ENCODE results near the gene ACE. TPM values are rescaled to one million over a fixed set of nuclear protein-coding genes. Genes with fewer than 3 reads are reported as not detected.

Gene ACE
- total RNA-seq, 1 donor from 2014 or later, result 25.7 TPM

DNA sequence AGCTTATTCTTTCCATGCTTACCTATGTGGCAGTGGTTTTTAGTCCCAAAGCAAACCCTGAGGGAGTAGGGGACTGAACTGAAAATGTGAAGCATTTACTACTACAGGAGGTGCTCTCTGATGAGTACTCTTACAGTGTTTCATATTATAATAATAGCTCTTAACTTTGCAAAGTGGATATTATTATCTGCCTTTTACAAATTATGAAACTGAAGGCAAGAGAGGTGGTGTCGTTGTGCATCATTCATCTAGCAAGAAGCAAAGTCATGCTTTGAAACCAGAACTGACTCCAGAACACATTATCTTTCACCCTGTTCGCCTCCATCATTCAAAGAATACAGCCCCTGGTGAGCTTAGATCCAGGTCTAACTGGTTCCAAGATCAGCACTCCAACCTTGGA, 38.1 kb downstream of the ACE start:
- no peak for DNase-seq (ENCODE audit: low read depth in 2 of 2)

DNA sequence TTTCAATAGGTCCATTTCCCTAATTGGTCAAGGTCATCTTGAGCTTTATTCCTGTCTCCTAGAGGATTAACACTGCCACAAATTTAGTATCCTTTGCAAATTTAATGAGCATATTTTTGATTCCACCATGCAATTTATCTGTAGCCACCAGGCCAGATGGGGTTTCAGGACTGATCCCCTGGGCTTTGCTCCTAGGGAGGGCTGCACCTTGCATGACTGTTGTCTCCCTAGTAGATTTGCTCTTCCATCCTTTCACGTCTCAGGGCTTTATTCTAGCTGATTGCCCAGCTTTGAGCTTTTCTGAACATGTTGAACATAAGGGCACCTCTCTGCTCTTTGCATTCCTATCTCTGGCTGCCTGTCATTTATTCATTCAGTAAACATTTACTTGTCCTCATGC, 38.6 kb downstream of the ACE start:
- no peak for DNase-seq (ENCODE audit: low read depth in 2 of 2)

DNA sequence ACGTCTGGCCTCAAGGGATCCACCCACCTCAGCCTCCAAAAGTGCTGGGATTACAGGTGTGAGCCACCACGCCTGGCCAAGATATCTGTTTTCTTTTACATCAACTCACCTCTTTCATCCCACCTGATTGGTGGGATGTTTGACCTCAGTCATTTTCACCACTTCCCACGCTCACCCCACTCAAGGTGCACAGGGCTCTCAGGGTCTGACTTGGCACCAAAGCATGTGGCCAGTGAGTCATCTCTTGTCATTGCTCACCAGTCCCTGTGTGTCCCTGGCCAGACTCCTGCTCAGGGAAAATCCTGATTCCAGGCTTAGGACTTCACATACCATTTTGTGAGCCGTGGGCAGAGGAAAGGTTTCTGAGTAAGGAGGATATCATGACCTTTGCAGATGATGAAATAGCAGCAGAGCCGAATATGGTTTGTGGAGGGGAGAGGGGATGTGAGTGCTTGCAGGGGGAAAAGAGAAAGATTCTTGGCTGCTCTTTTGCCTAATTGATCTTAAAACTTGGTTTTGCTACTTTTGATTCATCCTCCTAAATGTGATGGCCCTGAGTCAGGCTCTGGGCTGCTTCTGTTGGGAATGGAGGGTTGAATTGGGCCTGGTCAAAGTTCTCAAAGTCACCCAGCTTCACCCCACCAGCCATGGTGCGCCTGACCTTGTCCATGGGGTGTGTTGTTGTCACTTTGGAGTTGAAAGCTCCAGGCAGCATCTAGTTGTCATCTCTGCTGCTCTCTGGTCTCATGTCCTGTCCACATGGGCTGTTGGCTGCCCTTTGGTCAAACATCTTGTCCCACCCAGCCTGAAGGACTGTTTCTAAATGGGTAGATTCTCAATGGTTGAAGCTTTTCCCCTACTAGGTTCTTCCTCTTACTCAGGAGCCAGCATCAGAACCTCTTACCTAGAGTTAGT, 40.3 kb downstream of the ACE start:
- DNase-seq (ENCODE audit: low read depth in 2 of 2), result peak in 1 of 2 donors; percentile 23

DNA sequence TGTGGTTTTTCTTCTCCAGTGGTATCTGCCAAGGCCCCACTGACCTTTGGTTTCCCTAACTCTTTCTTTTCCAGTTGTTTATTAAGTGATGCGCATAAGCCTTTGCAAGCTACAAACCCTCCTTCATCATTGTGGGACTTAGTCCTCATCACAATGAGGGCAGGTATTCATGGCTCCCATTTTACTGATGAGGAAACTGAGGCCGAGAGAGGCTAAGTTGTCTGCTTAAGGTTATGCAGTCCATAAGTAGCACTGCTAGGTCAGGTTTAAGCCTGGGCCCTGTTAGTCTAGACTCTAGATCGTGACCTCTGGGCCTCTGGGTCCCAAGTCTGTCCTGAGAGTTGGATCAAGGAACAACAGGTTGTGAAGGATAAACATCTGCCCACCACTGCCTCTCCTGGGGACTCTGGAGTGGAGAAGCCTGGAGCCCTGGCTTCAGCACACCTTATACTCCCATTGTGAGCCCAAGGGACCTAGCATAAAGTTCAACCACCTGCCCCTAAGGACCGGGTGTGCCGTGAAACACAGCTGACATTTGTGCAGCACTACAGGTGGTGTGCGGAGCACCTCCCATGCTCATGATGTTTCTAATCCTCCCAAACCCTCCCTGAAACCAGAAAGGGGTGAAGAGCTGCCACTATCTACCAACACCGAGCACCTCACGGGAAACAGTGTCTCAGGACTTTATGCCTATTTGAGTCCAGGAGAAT, 41.1 kb downstream of the ACE start:
- no peak for DNase-seq (ENCODE audit: low read depth in 2 of 2)

DNA sequence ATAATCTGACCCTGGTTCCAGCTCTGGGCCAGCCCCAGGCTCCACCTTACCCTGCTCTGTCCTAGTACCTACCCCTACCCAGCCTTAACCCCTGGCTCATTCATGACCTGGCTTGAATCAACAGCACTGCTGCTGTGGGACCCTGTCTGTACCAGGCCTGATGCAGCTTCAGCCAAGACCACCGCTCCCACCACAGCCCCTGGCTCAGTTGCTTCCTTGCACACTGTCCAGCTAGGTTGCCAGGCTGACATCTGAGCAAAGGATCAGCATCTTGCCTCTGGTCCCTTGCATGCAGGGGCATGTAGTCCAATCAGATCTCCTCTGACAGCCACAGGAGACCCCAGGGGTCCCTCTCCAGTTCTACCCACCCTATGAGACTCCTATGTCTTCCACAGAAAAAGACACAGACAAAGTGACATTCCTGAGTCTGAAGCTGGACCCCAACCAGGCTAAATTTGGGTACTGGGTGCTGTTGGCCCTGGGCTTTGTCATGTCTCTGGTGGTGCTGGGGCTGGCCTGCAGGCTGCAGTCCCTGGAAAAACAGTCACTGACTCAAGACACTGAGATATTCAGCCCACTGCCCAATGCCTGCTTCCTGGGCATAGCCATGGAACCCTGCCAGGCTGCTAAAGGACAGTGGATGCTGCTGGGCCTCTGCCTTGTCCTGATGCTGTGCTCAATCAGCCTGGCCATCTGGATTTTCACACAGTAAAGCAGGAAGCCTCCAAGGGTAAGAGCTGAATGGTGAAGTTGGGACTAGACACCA, 42.4 kb downstream of the ACE start:
- no peak for DNase-seq (ENCODE audit: low read depth in 2 of 2)

DNA sequence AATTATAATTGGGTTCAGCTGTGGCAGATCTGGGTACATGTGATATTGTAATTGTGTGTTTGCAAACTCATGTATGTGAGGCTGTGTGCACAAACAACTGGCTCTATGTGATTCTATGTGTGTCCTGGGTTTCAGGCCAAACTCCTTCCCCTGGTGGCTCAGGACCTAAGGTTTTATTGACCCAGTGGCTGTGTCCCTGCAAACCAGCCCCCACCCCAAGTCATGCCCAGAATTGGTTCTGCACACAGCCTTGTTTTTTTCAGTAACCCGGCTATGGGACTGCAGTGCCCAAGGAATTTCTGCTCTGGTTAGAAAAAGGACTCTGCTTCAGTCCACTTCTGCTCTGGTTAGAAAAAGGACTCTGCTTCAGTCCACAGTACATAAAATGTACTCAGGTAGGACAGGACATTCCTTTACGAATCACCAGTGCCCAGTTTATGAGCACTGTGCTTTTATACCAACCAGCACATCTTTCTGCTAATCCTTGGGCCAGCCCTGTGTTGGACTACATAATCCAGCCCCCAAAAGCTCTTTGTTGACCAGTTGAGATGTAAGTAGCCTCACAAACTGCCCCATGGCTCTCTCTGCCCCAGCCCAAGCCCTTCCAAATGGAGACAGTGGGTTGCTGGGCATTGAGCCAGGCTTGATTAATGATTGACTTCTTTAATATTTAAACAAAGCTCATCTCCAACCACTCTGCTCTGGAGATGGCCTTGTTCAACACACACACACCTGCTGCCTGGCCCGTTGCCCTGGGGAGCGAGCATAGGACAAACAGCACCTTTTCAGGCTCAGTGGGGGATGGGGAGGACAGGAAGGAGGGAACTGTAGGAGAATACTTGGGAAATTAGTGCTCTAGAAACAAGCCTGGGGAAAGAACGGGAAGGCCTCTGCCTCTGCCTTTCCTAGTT, 43.4 kb downstream of the ACE start:
- DNase-seq (ENCODE audit: low read depth in 2 of 2), result no peak

DNA sequence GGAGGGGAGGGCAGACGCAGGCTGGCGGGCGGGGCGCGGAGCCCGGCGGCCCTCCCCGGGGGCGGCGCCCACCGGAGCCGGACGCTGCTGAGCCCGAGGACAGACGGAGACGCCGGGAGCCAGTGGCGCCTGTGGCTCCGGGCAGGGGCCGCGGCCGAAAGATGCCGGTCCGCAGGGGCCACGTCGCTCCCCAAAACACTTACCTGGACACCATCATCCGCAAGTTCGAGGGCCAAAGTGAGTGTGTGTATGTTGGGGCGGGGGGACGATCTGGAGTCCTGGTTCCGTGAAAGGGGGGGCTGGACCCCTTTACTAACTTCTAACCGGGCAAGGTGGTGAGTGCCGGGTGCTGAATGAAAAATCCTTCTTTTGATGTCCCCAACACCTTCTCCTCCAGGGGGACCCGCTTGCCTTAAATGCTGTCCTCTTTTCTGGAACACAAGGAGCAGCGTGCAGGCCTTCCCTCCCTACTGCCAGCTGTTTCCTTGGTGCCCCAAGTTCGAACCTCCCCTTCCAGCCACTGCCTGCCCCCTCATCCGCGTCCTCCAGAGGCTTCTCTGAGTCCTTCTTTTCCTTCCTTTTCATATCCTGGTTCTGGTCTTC, 46.5 kb downstream of the ACE start, which contains the start of gene KCNH6:
TSS of gene KCNH6 (plus strand) at position 106 of the 603 bp plus-strand sequence. CDS start at position 162, 56 bp downstream.
- no peak for DNase-seq (ENCODE audit: low read depth in 2 of 2)

DNA sequence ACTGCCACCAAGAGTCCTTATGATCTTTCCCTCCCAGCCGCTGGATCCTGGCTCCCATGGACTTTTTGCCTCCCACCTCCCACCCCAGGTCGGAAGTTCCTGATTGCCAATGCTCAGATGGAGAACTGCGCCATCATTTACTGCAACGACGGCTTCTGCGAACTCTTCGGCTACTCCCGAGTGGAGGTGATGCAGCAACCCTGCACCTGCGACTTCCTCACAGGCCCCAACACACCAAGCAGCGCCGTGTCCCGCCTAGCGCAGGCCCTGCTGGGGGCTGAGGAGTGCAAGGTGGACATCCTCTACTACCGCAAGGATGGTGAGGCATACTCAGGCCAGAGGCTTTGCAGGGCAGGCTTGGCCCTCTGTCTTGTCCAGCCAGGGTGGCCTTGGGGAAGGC, 47.2 kb downstream of the ACE start:
- DNase-seq (ENCODE audit: low read depth in 2 of 2), result no peak

DNA sequence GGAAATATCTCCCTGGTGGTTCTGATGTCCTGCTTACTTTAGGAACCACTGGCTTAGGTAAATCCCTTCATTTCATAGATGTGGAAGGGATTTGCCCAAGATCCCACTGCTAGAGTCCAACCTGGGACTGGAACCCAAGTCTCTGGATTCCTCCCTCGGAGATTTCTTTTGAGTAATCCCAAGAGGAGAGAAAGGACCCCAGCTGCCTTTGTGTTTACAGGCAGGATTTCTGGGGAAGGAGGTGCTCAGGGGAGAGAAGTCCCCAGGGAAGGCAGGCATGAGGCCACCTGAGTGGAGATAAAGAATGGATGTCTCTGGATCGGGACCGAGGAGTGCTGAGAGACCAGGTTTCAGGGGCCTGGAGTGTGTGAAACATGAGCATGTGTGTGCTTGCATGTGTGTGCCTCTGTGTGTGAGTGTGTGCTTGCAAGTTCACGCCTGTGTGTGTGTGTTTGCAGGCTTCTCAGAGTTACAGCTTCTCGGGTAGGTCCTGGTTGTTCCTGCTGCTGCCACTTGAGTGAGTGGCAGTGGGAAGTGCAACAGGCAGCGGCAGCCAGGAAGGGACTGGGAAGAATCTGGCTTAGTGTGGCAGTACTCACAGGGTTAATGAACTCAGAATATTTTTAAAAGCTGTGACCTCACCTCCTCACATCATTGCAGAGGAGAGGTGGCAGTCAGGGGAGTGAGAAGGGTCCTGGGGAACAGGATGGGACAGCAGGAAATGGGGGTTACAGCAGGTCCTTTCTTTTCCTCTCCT, 48.5 kb downstream of the ACE start:
- DNase-seq (ENCODE audit: low read depth in 2 of 2), result no peak

DNA sequence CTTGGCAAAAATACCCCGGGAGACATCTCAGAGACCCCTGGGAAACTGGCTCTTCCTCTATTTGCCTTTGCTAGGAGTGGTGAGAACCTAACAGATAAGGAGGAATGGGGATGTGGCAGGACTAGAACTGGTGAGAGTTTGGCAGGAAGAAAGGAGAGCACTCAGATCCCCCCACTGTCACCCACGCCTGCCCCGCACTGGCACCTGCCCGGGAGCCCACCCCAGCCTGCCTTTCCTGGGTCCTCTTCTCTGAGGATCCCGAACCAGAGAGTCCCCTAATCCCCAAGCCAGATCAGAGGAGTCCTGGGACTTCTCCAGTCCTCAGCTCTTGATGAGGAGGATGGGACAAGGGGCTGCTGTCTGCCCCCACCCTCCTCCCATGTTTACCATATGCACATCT, 50.0 kb downstream of the ACE start:
- no peak for DNase-seq (ENCODE audit: low read depth in 2 of 2)

DNA sequence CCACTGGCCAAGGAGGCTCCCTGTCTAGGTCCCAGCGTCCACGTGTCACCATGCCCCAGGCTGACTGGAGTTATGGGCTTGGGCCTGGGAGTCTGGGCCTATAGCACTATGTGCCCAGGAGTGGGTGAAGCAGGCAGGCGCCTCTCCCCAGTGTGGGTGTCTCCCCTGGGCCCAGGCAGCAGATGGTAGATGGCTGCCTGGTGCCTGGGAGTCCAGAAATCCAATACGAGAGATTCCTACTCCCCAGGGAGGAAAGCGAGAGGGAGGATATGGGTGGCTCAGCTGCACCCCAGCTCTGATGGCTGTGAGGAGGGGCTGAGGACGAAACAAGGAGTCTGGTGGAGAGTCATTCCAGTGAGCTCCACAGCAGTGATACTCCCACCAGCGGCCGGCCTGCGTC, 51.3 kb downstream of the ACE start:
- DNase-seq (ENCODE audit: low read depth in 2 of 2), result no peak

DNA sequence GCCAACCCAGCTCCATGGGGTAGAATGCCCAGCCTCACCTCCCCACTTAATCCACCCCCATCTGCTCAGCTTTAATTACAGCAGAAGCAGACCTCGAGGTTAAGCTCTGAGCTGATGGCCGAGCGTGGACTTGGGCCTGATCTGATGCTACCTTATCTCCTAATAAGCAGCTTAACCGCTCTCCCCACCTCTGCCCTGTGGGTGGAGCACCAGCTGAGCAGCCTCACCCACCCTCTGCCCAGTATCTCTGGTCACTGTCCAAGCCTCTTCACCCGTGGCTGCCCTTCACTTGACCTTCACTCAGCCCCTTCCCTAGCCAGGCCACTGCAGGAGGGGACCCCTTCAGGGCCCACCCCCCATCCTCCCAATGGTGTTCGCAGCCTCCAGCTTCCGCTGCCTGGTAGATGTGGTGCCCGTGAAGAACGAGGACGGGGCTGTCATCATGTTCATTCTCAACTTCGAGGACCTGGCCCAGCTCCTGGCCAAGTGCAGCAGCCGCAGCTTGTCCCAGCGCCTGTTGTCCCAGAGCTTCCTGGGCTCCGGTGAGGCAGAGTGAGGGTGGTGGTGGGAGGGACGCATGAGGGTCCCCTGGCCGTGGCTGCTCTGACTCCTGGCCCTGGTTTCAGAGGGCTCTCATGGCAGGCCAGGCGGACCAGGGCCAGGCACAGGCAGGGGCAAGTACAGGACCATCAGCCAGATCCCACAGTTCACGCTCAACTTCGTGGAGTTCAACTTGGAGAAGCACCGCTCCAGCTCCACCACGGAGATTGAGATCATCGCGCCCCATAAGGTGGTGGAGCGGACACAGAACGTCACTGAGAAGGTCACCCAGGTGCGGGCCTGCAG, 53.1 kb downstream of the ACE start:
- no peak for DNase-seq (ENCODE audit: low read depth in 2 of 2)

DNA sequence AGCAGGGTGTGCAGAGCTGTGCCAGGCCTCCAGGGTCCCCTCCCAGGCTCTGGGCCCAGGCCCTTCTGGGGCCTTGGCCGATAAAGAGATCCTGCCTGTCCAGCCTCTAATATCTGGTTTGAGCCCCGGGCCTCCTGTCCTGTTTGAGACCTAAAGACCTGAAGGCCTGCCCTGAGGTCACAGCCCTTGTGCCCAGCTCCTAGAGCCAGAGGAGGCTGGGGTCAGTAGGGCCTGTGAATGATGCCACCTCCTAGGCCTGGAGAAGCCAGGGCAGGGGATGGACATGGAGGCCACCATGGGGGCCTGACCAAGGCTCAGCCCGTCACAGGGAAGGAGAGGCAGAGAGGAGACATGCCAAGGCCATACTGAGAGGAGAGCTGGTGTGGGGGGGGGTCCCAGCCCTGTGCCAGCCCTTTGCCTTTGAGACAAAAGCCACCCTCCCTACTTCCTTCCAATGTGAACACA, 53.7 kb downstream of the ACE start:
- DNase-seq (ENCODE audit: low read depth in 2 of 2), result no peak

DNA sequence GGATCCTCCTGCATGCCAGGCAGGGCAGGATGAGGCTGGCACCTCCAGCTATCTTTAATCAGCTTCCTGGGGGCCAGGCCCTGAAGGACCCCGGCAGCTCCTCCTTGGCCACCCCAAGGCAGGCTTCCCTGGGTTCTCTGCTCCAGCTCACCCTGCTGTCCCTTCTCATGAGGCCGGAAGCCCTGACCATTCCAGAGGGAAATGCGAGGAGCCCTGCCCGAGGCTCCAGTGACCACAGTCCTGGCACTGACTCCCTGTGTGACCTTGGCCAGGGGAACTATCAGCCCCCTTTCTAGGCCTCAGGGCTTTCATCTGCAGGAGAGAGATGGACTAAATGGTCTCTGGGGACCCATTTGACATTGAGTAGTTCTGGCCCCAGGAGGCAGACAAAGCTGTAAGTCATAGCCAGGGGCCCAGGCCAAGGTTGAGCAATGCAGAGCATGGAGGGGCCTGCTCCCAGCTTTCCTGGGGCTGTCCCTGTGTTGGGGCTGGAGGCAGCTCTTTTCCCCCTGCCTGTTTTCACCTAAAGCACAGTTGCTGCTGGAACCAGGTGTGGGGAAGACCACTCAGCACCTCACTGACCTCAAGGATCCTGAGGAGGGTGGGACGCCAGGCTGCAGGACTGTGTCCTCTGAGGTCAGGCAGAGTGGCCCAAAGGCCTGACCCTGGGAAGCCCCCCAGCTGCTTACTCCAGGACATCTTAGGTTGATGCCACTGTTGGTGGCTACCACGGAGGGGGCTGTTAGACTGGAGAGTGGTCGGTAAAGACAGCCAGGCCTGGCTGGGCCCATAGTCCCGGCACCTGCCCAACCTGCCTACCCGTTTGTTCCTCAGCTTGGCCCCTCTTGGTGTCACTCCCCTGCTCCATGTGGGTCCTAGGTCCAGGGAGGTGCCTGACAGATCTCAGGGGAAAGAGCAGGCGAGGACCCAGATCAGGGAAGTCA, 54.4 kb downstream of the ACE start:
- DNase-seq (ENCODE audit: low read depth in 2 of 2), result no peak

DNA sequence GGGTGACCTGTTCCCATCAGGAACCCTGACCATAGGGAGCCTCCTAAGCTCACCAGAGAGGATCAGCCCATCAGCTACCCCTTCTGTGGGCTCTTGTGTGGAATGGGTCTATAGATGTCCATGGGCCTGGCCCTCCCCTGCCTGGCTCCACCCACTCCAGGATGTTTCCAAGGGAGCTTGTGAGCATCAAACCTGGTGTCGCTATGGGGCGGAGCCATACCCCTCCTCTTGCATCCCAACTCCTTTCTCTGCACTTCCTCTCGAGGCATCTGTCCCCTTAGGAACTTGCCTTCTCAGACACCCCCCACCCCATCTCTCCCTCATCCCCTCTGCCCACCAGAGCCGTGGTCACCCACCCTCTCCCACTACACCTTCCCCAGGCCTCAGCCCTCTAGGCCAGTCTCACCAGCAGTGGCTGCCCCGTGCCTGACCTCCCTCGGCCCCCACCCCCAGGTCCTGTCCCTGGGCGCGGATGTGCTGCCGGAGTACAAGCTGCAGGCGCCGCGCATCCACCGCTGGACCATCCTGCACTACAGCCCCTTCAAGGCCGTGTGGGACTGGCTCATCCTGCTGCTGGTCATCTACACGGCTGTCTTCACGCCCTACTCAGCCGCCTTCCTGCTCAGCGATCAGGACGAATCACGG, 56.7 kb downstream of the ACE start:
- DNase-seq (ENCODE audit: low read depth in 2 of 2), result no peak

DNA sequence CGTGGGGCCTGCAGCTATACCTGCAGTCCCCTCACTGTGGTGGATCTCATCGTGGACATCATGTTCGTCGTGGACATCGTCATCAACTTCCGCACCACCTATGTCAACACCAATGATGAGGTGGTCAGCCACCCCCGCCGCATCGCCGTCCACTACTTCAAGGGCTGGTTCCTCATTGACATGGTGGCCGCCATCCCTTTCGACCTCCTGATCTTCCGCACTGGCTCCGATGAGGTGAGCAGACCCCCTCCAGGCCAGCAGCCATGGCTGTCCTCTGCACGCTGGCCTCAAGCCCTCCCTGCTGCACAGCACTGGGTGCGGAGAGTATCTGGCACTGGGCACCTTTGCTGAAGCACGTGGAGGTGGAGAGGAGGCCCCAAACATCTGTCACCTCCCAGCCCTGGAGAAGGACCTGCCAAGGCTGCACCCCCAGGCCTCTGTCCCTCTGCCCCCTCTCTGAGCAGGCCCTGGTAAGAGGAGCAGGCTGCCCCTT, 57.3 kb downstream of the ACE start:
- DNase-seq (ENCODE audit: low read depth in 2 of 2), result no peak

All from dermis microvascular lymphatic vessel endothelial cell (primary cell).